PFSK-1 (cell line): ENCODE measurements around the gene TMEM156.

Source experiments
- FOXP2 ChIP-seq: optimal IDR thresholded peaks from 2 replicates; pipeline ENCODE3; 2011; ENCODE audit warnings: borderline replicate concordance, control low read depth, inconsistent platforms; ENCODE audit not compliant: insufficient read depth; ENCODE audit errors: extremely low read length, extremely low read depth
- POLR2AphosphoS5 ChIP-seq: IDR thresholded peaks from 2 replicates; pipeline ENCODE4 v1.6.1; 2012; ENCODE audit warnings: low read depth, mild to moderate bottlenecking, control low read depth, low read length, moderate library complexity
- SIN3A ChIP-seq: IDR thresholded peaks from 2 replicates; pipeline ENCODE4 v1.6.1; 2012; ENCODE audit warnings: mild to moderate bottlenecking, low read length, moderate library complexity, borderline replicate concordance; ENCODE audit not compliant: insufficient read depth
- TAF1 ChIP-seq: IDR thresholded peaks from 2 replicates; pipeline ENCODE4 v1.6.1; 2012; ENCODE audit warnings: low read length, control low read depth, borderline replicate concordance; ENCODE audit not compliant: insufficient read depth
- TF ChIP-seq, protein P1 (sequence below), 2 experiments: IDR thresholded peaks; 2 replicates each; pipeline versions ENCODE4 v1.6.1 to v1.8.0; 2011 to 2012; ENCODE audit warnings: low read depth in 2 of 2, low read length in 2 of 2, control low read depth in 1 of 2, inconsistent platforms in 1 of 2, mild to moderate bottlenecking in 1 of 2, moderate library complexity in 1 of 2; ENCODE audit not compliant: insufficient read depth in 1 of 2

Gene TMEM156

GRCh38 chr4:39029752-39030694, 2.2 kb downstream of the TMEM156 start:
- no peak for TF ChIP-seq POLR2AphosphoS5
- no peak for TF ChIP-seq FOXP2
- no peak for TF ChIP-seq SIN3A
- TF ChIP-seq, protein P1, sequence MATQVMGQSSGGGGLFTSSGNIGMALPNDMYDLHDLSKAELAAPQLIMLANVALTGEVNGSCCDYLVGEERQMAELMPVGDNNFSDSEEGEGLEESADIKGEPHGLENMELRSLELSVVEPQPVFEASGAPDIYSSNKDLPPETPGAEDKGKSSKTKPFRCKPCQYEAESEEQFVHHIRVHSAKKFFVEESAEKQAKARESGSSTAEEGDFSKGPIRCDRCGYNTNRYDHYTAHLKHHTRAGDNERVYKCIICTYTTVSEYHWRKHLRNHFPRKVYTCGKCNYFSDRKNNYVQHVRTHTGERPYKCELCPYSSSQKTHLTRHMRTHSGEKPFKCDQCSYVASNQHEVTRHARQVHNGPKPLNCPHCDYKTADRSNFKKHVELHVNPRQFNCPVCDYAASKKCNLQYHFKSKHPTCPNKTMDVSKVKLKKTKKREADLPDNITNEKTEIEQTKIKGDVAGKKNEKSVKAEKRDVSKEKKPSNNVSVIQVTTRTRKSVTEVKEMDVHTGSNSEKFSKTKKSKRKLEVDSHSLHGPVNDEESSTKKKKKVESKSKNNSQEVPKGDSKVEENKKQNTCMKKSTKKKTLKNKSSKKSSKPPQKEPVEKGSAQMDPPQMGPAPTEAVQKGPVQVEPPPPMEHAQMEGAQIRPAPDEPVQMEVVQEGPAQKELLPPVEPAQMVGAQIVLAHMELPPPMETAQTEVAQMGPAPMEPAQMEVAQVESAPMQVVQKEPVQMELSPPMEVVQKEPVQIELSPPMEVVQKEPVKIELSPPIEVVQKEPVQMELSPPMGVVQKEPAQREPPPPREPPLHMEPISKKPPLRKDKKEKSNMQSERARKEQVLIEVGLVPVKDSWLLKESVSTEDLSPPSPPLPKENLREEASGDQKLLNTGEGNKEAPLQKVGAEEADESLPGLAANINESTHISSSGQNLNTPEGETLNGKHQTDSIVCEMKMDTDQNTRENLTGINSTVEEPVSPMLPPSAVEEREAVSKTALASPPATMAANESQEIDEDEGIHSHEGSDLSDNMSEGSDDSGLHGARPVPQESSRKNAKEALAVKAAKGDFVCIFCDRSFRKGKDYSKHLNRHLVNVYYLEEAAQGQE (IDR thresholded peaks at IDR 0.05; ENCODE audit: insufficient read depth in 1 of 2, low read depth in 2 of 2, low read length in 2 of 2), result no peak
- TF ChIP-seq TAF1, result no peak

DNA sequence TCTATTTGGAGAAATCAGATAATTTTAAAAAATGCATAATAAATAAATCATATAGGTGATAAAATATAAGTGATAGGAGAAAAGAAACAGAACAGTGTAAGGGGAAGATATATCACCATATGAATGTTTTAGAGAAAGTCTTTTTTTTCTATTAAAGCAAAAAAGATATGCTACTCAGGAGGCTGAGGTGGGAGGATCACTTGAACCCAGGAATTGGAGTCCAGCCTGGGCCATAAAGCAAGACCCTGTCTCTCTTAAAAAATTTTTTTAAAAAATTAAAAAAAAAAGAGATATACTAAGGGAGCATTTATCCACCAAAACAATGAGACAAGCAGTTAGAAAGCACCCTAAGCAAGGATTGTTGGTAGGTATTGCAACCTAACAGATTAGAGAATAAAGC, 6.1 kb downstream of the TMEM156 start:
- TF ChIP-seq TAF1 (no peak), POLR2AphosphoS5 (no peak), FOXP2 (no peak), SIN3A (no peak)
- TF ChIP-seq, protein P1 (IDR thresholded peaks at IDR 0.05; ENCODE audit: insufficient read depth in 1 of 2, low read depth in 2 of 2, low read length in 2 of 2), result no peak

DNA sequence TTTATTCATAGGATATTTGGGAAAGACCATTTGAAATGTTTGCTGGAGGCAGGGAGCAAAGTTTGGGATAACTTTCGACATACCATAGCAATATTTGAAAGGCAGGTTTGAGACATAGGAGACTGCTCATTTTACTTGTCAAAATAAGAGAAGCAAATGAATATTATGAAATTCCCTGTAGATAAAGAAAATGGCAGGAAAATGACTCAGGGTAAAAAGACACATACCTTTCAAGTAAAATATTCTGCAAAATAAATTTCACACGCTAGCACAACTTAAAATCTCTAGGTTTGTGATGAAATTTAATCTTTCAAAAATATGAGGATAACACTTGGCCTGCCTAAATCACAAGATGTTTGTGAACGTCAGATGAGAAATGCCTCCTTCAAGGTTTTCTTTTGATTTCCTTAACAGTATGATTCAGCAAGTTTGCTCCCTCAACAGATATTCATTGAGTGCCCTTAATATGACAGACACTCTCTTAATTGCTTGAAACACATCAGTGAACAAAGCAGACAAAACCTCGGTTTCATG, 6.6 kb downstream of the TMEM156 start:
- TF ChIP-seq, protein P1 (IDR thresholded peaks at IDR 0.05; ENCODE audit: insufficient read depth in 1 of 2, low read depth in 2 of 2, low read length in 2 of 2), result no peak
- TF ChIP-seq FOXP2 (no peak), POLR2AphosphoS5 (no peak), TAF1 (no peak), SIN3A (no peak)

GRCh38 chr4:39024311-39024865, 7.8 kb downstream of the TMEM156 start:
- no peak for TF ChIP-seq TAF1
- TF ChIP-seq POLR2AphosphoS5, result no peak
- no peak for TF ChIP-seq FOXP2
- no peak for TF ChIP-seq SIN3A

GRCh38 chr4:39023059-39023458, 9.2 kb downstream of the TMEM156 start:
- TF ChIP-seq TAF1 (no peak), SIN3A (no peak), FOXP2 (no peak), POLR2AphosphoS5 (no peak)
- TF ChIP-seq, protein P1 (IDR thresholded peaks at IDR 0.05; ENCODE audit: insufficient read depth in 1 of 2, low read depth in 2 of 2, low read length in 2 of 2), result no peak
